Breast epithelium (tissue), 3 donors: ENCODE results near the gene FOXA2.

Experiments
- POLR2A ChIP-seq: fragments of 450-650 bp; IDR thresholded peaks from one replicate; pipeline ENCODE4 v1.6.1; 2016; ENCODE audit warnings: antibody characterized with exemption, mild to moderate bottlenecking, moderate library complexity
- POLR2AphosphoS5 ChIP-seq, 3 donors: sonication (generic); formaldehyde crosslinking; IDR thresholded peaks; one replicate each; pipeline ENCODE4 v1.6.1; 2017; ENCODE audit warnings: antibody characterized with exemption in 3 of 3
- TF ChIP-seq, protein P1 (sequence below), 3 donors: fragments of 450-650 bp; IDR thresholded peaks; one replicate each; pipeline ENCODE4 v1.5.1; 2016 to 2017; ENCODE audit warnings: antibody characterized with exemption in 3 of 3, mild to moderate bottlenecking in 3 of 3, moderate library complexity in 3 of 3

DNA sequence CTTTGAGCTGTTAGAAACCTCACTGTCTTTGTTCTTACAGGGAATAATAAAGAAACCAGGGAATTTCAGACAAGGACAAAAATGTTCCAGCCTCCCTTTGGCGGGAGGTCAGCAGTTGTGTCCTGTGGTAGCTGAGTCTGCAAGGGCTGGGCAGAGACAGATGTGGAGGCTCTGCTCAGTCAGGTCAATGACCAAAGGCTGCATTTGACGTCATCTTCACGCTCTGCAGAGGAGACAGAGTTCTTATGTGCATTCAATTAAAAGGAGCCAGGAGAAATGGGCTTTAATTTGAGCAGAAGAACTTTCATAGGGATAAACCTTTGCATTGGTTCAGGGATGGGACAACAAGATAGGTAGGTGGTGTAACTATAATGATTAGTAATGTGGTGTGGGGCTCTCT is 45.1 kb upstream of the FOXA2 start:
- TF ChIP-seq, protein P1, sequence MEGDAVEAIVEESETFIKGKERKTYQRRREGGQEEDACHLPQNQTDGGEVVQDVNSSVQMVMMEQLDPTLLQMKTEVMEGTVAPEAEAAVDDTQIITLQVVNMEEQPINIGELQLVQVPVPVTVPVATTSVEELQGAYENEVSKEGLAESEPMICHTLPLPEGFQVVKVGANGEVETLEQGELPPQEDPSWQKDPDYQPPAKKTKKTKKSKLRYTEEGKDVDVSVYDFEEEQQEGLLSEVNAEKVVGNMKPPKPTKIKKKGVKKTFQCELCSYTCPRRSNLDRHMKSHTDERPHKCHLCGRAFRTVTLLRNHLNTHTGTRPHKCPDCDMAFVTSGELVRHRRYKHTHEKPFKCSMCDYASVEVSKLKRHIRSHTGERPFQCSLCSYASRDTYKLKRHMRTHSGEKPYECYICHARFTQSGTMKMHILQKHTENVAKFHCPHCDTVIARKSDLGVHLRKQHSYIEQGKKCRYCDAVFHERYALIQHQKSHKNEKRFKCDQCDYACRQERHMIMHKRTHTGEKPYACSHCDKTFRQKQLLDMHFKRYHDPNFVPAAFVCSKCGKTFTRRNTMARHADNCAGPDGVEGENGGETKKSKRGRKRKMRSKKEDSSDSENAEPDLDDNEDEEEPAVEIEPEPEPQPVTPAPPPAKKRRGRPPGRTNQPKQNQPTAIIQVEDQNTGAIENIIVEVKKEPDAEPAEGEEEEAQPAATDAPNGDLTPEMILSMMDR (IDR thresholded peaks at IDR 0.05) = no peak
- TF ChIP-seq POLR2AphosphoS5 (IDR thresholded peaks at IDR 0.05) (no peak), POLR2A (no peak)
